DND-41 (cell line): ENCODE results near the gene SAMD11.

Experiments
- ATAC-seq: fragments of 200-7000 bp; cut with Tn5 transposase; 3 replicates; pipeline ENCODE4 v1.9.1; 2021; ENCODE audit warnings: low read depth; ENCODE audit not compliant: insufficient read depth
- DNase-seq: peaks from one replicate; pipeline ENCODE4 v3.0.0-alpha.2; 2020
- H2AFZ ChIP-seq: 2 replicates; pipeline ENCODE4 v1.6.0; 2012; ENCODE audit warnings: low read depth, low read length
- H3K27ac ChIP-seq: 2 replicates; pipeline ENCODE4 v1.5.1; 2012; ENCODE audit warnings: low read length, inconsistent platforms
- H3K27me3 ChIP-seq: fragments of 200-600 bp; sonication (generic); 2 replicates; pipeline ENCODE4 v1.6.0; 2012; ENCODE audit warnings: low read length, mild to moderate bottlenecking, inconsistent platforms; ENCODE audit not compliant: insufficient read depth, poor library complexity
- H3K36me3 ChIP-seq: 2 replicates; pipeline ENCODE4 v1.5.1; 2012; ENCODE audit warnings: low read length, inconsistent platforms; ENCODE audit not compliant: insufficient read depth
- H3K4me1 ChIP-seq: 2 replicates; pipeline ENCODE4 v1.5.1; 2012; ENCODE audit warnings: mild to moderate bottlenecking, low read length; ENCODE audit not compliant: insufficient read depth
- H3K4me2 ChIP-seq: 2 replicates; pipeline ENCODE4 v1.6.0; 2012; ENCODE audit warnings: mild to moderate bottlenecking, moderate library complexity, low read length, inconsistent platforms; ENCODE audit not compliant: insufficient read depth
- H3K4me3 ChIP-seq, 2 experiments: fragments of 200-600 bp in 1 of 2; shearing (Covaris generic) in 1 of 2; 2 replicates each; pipeline ENCODE4 v1.5.1; 2012 to 2016; ENCODE audit warnings: inconsistent platforms in 2 of 2, low read length in 2 of 2, mild to moderate bottlenecking in 2 of 2, low read depth in 1 of 2, moderate library complexity in 1 of 2
- H3K79me2 ChIP-seq: 2 replicates; pipeline ENCODE4 v1.6.0; 2012; ENCODE audit warnings: low read length, inconsistent platforms; ENCODE audit not compliant: insufficient read depth
- H3K9ac ChIP-seq: 2 replicates; pipeline ENCODE4 v1.6.0; 2012; ENCODE audit warnings: low read depth, mild to moderate bottlenecking, inconsistent platforms, low read length, moderate library complexity
- H3K9me3 ChIP-seq: 2 replicates; pipeline ENCODE4 v1.5.1; 2012; ENCODE audit warnings: low read length, moderate library complexity, mild to moderate bottlenecking, inconsistent platforms; ENCODE audit not compliant: insufficient read depth, severe bottlenecking
- H4K20me1 ChIP-seq: 2 replicates; pipeline ENCODE4 v1.6.0; 2012; ENCODE audit warnings: low read length; ENCODE audit not compliant: insufficient read depth
- EZH2 ChIP-seq: IDR thresholded peaks from 3 replicates; pipeline ENCODE4 v1.6.1; 2012; ENCODE audit warnings: borderline replicate concordance, low read depth, mild to moderate bottlenecking, moderate library complexity, low read length, inconsistent platforms; ENCODE audit not compliant: severe bottlenecking
- TF ChIP-seq, protein P1 (sequence below): IDR thresholded peaks from 2 replicates; pipeline ENCODE4 v1.5.1; 2012; ENCODE audit warnings: borderline replicate concordance, low read length, moderate library complexity, mild to moderate bottlenecking; ENCODE audit not compliant: poor library complexity, severe bottlenecking; ENCODE audit errors: extremely low read depth

SAMD11 gene

GRCh38 chr1:992362-992761, 68.6 kb downstream of the SAMD11 start:
- peaks cover 3% of the 10 kb centered on the region; the same call in 1 of the 2 replicates for H4K20me1 ChIP-seq
- H2AFZ ChIP-seq = no peak overlapping the region
- no peaks in the 10 kb centered on the region for H3K36me3 ChIP-seq
- H3K79me2 ChIP-seq = no peaks in the 10 kb centered on the region
- ATAC-seq = no peak
- H3K27ac ChIP-seq = no peak overlapping the region
- no peaks in the 10 kb centered on the region for H3K27me3 ChIP-seq
- H3K9me3 ChIP-seq = no peaks in the 10 kb centered on the region
- TF ChIP-seq EZH2 = no peak
- TF ChIP-seq, protein P1, sequence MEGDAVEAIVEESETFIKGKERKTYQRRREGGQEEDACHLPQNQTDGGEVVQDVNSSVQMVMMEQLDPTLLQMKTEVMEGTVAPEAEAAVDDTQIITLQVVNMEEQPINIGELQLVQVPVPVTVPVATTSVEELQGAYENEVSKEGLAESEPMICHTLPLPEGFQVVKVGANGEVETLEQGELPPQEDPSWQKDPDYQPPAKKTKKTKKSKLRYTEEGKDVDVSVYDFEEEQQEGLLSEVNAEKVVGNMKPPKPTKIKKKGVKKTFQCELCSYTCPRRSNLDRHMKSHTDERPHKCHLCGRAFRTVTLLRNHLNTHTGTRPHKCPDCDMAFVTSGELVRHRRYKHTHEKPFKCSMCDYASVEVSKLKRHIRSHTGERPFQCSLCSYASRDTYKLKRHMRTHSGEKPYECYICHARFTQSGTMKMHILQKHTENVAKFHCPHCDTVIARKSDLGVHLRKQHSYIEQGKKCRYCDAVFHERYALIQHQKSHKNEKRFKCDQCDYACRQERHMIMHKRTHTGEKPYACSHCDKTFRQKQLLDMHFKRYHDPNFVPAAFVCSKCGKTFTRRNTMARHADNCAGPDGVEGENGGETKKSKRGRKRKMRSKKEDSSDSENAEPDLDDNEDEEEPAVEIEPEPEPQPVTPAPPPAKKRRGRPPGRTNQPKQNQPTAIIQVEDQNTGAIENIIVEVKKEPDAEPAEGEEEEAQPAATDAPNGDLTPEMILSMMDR = no peak
- no peak overlapping the region for H3K4me3 ChIP-seq
- H3K9ac ChIP-seq = no peak overlapping the region
- H3K4me1 ChIP-seq = 0 out of 2 replicates have a peak, but pooled peaks cover 4% of the 10 kb centered on the region
- DNase-seq = no peak
- H3K4me2 ChIP-seq = no peak overlapping the region

GRCh38 chr1:993379-993995, 69.8 kb downstream of the SAMD11 start:
- Histone ChIP-seq H3K27ac (no peak overlapping the region), H2AFZ (no peak overlapping the region), H3K4me1 (0 out of 2 replicates have a peak, but pooled peaks cover 4% of the 10 kb centered on the region), H3K4me3 (no peak overlapping the region), H3K79me2 (no peaks in the 10 kb centered on the region), H3K9me3 (no peaks in the 10 kb centered on the region), H4K20me1 (peaks cover 3% of the 10 kb centered on the region; the same call in 1 of the 2 replicates), H3K27me3 (peaks cover 6% of the 10 kb centered on the region), H3K9ac (no peak overlapping the region), H3K4me2 (no peak overlapping the region), H3K36me3 (no peaks in the 10 kb centered on the region)
- TF ChIP-seq EZH2 = no peak
- TF ChIP-seq, protein P1 = no peak
- ATAC-seq (no peak), DNase-seq (no peak)
